DND-41 (cell line): ENCODE data around the gene ARPP21.
A peak's percentile ranks its signal among the peaks of the same experiment; 100 is the strongest.

Experiments
- ATAC-seq: fragments of 200-7000 bp; cut with Tn5 transposase; 3 replicates; pipeline ENCODE4 v1.9.1; 2021; ENCODE audit warnings: low read depth; ENCODE audit not compliant: insufficient read depth
- DNase-seq: peaks from one replicate; pipeline ENCODE4 v3.0.0-alpha.2; 2020
- H2AFZ ChIP-seq: 2 replicates; pipeline ENCODE4 v1.6.0; 2012; ENCODE audit warnings: low read depth, low read length
- H3K27ac ChIP-seq: 2 replicates; pipeline ENCODE4 v1.5.1; 2012; ENCODE audit warnings: low read length, inconsistent platforms
- H3K27me3 ChIP-seq: fragments of 200-600 bp; sonication (generic); 2 replicates; pipeline ENCODE4 v1.6.0; 2012; ENCODE audit warnings: low read length, mild to moderate bottlenecking, inconsistent platforms; ENCODE audit not compliant: insufficient read depth, poor library complexity
- H3K36me3 ChIP-seq: 2 replicates; pipeline ENCODE4 v1.5.1; 2012; ENCODE audit warnings: low read length, inconsistent platforms; ENCODE audit not compliant: insufficient read depth
- H3K4me1 ChIP-seq: 2 replicates; pipeline ENCODE4 v1.5.1; 2012; ENCODE audit warnings: mild to moderate bottlenecking, low read length; ENCODE audit not compliant: insufficient read depth
- H3K4me2 ChIP-seq: 2 replicates; pipeline ENCODE4 v1.6.0; 2012; ENCODE audit warnings: mild to moderate bottlenecking, moderate library complexity, low read length, inconsistent platforms; ENCODE audit not compliant: insufficient read depth
- H3K4me3 ChIP-seq, 2 experiments: fragments of 200-600 bp in 1 of 2; shearing (Covaris generic) in 1 of 2; 2 replicates each; pipeline ENCODE4 v1.5.1; 2012 to 2016; ENCODE audit warnings: inconsistent platforms in 2 of 2, low read length in 2 of 2, mild to moderate bottlenecking in 2 of 2, low read depth in 1 of 2, moderate library complexity in 1 of 2
- H3K79me2 ChIP-seq: 2 replicates; pipeline ENCODE4 v1.6.0; 2012; ENCODE audit warnings: low read length, inconsistent platforms; ENCODE audit not compliant: insufficient read depth
- H3K9ac ChIP-seq: 2 replicates; pipeline ENCODE4 v1.6.0; 2012; ENCODE audit warnings: low read depth, mild to moderate bottlenecking, inconsistent platforms, low read length, moderate library complexity
- H3K9me3 ChIP-seq: 2 replicates; pipeline ENCODE4 v1.5.1; 2012; ENCODE audit warnings: low read length, moderate library complexity, mild to moderate bottlenecking, inconsistent platforms; ENCODE audit not compliant: insufficient read depth, severe bottlenecking
- H4K20me1 ChIP-seq: 2 replicates; pipeline ENCODE4 v1.6.0; 2012; ENCODE audit warnings: low read length; ENCODE audit not compliant: insufficient read depth
- EZH2 ChIP-seq: IDR thresholded peaks from 3 replicates; pipeline ENCODE4 v1.6.1; 2012; ENCODE audit warnings: borderline replicate concordance, low read depth, mild to moderate bottlenecking, moderate library complexity, low read length, inconsistent platforms; ENCODE audit not compliant: severe bottlenecking
- TF ChIP-seq, protein P1 (sequence below): IDR thresholded peaks from 2 replicates; pipeline ENCODE4 v1.5.1; 2012; ENCODE audit warnings: borderline replicate concordance, low read length, moderate library complexity, mild to moderate bottlenecking; ENCODE audit not compliant: poor library complexity, severe bottlenecking; ENCODE audit errors: extremely low read depth

The ARPP21 gene

GRCh38 chr3:35664460-35664919 lies 25.2 kb downstream of the ARPP21 start:
- TF ChIP-seq, protein P1, sequence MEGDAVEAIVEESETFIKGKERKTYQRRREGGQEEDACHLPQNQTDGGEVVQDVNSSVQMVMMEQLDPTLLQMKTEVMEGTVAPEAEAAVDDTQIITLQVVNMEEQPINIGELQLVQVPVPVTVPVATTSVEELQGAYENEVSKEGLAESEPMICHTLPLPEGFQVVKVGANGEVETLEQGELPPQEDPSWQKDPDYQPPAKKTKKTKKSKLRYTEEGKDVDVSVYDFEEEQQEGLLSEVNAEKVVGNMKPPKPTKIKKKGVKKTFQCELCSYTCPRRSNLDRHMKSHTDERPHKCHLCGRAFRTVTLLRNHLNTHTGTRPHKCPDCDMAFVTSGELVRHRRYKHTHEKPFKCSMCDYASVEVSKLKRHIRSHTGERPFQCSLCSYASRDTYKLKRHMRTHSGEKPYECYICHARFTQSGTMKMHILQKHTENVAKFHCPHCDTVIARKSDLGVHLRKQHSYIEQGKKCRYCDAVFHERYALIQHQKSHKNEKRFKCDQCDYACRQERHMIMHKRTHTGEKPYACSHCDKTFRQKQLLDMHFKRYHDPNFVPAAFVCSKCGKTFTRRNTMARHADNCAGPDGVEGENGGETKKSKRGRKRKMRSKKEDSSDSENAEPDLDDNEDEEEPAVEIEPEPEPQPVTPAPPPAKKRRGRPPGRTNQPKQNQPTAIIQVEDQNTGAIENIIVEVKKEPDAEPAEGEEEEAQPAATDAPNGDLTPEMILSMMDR: no peak
- TF ChIP-seq EZH2: no peak
- Histone ChIP-seq H3K4me3 (peak overlapping the region in 1 of 2 experiments; percentile 42; a peak in 2 of 4 replicates), H3K36me3 (peaks cover 76% of the 10 kb centered on the region), H2AFZ (no peak overlapping the region), H4K20me1 (peaks cover 18% of the 10 kb centered on the region), H3K79me2 (peaks cover 100% of the 10 kb centered on the region), H3K4me2 (peak overlapping the region; percentile 59), H3K4me1 (peaks cover 100% of the 10 kb centered on the region), H3K27ac (peak overlapping the region; percentile 98), H3K27me3 (no peaks in the 10 kb centered on the region), H3K9ac (peak overlapping the region; percentile 97), H3K9me3 (no peaks in the 10 kb centered on the region)
- peak; percentile 83 for ATAC-seq
- peak; percentile 98 for DNase-seq

- H3K4me2 ChIP-seq: peak overlapping the region; percentile 59
- peaks cover 79% of the 10 kb centered on the region for H3K36me3 ChIP-seq
- H3K79me2 ChIP-seq: peaks cover 100% of the 10 kb centered on the region
- H3K27ac ChIP-seq: peak overlapping the region; percentile 80
- no peak overlapping the region for H2AFZ ChIP-seq
- peak overlapping the region; percentile 50 for H3K9ac ChIP-seq
- H3K4me1 ChIP-seq: peaks cover 100% of the 10 kb centered on the region
- TF ChIP-seq, protein P1: no peak
- TF ChIP-seq EZH2: no peak
- H3K4me3 ChIP-seq: peak overlapping the region in 1 of 2 experiments; percentile 19; a peak in 1 of 4 replicates
- no peaks in the 10 kb centered on the region for H3K9me3 ChIP-seq
- H3K27me3 ChIP-seq: no peaks in the 10 kb centered on the region
- peaks cover 27% of the 10 kb centered on the region for H4K20me1 ChIP-seq
- ATAC-seq: peak; percentile 23
- DNase-seq: peak; percentile 36
These were observed 26.2 kb downstream of the ARPP21 start for GRCh38 chr3:35665390-35666055.

DNA sequence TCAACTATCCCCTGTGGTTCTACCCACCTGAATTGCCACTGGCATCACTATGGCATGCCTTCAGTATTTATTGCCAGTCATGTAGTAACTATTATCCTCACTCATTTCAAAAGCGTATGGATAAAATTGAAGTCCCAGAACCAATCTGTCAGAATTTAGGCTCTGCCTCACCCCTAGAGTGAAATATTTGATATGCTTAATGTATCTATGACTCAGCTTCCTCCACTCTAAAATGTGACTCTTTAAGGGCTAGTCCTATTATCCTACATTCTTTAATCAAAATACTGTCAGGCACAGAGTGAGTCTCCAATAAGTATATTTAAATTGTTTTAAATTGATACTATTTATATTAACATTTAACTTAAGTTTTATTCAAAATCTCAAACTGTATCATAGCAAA lies 27.6 kb downstream of the ARPP21 start:
- DNase-seq (no peak), ATAC-seq (no peak)
- TF ChIP-seq, protein P1: no peak
- no peak for TF ChIP-seq EZH2
- no peak overlapping the region for H2AFZ ChIP-seq
- H3K4me3 ChIP-seq: no peak overlapping the region
- H4K20me1 ChIP-seq: peaks cover 40% of the 10 kb centered on the region
- H3K9ac ChIP-seq: no peak overlapping the region
- H3K79me2 ChIP-seq: peaks cover 100% of the 10 kb centered on the region
- no peaks in the 10 kb centered on the region for H3K27me3 ChIP-seq
- no peaks in the 10 kb centered on the region for H3K9me3 ChIP-seq
- H3K27ac ChIP-seq: peak overlapping the region; percentile 58
- H3K4me1 ChIP-seq: peaks cover 100% of the 10 kb centered on the region
- peak overlapping the region; percentile 21; the same call in 1 of the 2 replicates for H3K4me2 ChIP-seq
- H3K36me3 ChIP-seq: peaks cover 82% of the 10 kb centered on the region
